ENCODE results near the gene SERTAD3.

SERTAD3 gene

DNA sequence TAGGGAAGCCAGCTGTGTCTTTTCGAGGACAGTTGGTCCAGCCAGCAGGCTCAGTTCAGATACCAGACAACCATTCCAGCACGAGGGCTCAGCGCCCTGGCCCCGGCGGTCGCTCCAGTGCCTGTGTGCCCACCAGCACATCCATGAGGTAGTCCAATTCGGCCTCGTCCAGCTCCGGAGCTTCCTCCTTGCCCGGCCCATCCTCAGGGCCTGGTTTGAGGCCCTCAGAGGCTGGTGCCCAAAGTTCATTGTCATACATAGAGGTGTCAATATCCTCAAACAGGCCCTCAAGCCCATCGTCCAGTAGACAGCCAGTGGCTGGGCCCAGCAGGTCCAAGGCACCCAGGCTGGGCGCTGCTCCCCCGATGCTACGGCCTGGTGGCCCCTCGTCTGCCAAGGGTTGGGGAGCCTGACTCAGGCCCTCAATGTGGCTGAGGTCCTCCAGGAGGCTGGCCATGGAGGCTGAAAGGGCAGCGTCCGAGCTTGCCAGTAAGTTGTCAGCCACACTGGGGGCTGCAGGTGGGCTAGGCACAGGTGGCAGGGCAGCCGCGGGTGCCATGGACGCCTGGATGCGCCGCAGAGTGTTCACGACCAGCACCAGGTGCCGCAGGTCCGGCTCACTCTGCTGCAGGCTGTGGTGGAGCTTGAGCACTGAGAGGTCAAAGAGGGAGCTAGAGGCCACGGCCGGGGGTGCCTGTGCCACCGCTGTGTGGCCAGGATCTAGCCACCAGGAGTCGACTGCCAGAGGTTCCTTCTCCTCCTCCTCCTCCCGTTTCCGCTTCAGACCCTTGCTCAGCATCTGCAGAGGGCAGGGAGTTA lies 21.2 kb downstream of the SERTAD3 start:
- Mint-ChIP-seq H3K27ac (peak overlapping the region; percentile 87), H3K4me3 (peak overlapping the region; percentile 96), H3K4me1 (peaks cover 35% of the 10 kb centered on the region), H3K36me3 (peaks cover 59% of the 10 kb centered on the region), H3K9me3 (no peaks in the 10 kb centered on the region)
- no peak for DNase-seq (ENCODE audit: low spot score in 2 of 2)
- ATAC-seq: no peak

- Mint-ChIP-seq H3K36me3 (peaks cover 59% of the 10 kb centered on the region), H3K4me1 (peaks cover 43% of the 10 kb centered on the region), H3K27ac (peak overlapping the region; percentile 87), H3K9me3 (no peaks in the 10 kb centered on the region), H3K4me3 (peak overlapping the region; percentile 96)
- ATAC-seq: no peak
- no peak for DNase-seq (ENCODE audit: low spot score in 2 of 2)
Measured at GRCh38 chr19:40421993-40422747, 22.0 kb downstream of the SERTAD3 start.

DNA sequence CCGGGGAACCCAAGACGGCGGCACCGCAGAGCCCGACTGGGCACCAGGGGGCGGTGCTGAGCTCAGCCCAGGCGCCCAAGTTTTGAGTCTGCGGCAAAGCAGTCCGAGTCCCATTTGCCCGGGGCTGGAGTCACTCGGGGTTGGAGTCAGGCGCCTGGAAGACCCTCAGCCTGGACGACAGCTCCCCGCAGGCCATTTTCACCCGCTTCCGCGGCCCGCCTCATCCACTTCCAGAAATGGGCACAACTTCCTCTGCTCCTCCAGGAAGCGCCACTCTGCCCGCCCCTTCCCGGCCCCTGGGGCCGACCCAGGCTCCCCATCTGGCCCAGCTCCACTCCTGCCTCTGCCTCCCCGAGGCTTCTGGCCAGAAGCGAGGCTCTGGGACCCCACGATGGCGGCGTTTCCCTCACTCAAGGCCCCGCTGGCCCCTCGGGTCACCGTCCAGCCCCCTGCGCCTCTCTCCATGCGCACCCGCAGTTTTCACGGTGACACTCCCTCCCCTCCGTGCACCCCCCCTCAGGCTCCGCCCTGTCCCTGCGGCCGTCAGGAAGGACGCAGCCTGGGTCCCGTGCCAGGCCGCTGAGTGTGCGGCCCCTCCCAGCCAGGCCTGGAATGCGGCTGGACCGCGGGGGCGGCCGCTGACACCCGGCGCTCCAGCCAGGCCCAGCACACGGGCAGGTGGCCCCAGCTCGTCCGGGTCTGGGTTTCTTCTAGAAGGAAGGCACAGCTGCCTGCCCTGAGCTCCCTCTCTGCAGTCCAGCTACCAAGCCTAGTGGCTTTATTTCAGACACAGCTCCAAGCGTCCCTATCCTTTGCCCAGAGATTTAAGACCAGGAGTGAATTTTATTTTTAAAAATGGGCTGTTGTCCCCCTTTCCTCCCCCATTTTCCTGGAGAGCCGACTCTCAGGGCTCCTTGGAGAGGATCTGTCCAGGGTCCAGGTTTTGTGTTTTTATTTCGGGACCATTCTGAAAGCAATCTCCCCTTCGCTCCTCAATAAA lies 23.1 kb downstream of the SERTAD3 start:
- H3K4me3 Mint-ChIP-seq: peak overlapping the region; percentile 96
- ATAC-seq (peak; percentile 64), DNase-seq (ENCODE audit: low spot score in 2 of 2) (peak; percentile 76 to 90)
- H3K9me3 Mint-ChIP-seq: no peaks in the 10 kb centered on the region
- peak overlapping the region; percentile 87 for H3K27ac Mint-ChIP-seq
- H3K36me3 Mint-ChIP-seq: peaks cover 64% of the 10 kb centered on the region
- peaks cover 45% of the 10 kb centered on the region for H3K4me1 Mint-ChIP-seq

DNA sequence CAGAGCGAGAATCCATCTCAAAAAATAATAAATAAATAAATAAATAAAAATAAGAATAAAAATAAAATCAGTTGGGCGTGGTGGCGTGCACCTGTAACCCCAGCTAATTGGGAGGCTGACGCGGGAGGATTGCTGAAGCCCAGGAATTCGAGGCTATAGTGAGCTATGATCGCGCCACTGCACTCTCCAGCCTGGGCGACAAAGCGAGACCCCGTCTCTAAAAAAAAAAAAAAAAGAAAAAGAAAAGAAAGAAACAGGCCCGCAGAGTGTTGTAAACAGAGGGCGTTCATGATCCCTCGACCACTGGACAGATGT lies 23.7 kb downstream of the SERTAD3 start:
- Mint-ChIP-seq H3K4me3 (peak overlapping the region; percentile 96), H3K4me1 (peaks cover 41% of the 10 kb centered on the region), H3K9me3 (no peaks in the 10 kb centered on the region), H3K27ac (peak overlapping the region; percentile 87), H3K36me3 (peaks cover 57% of the 10 kb centered on the region)
- ATAC-seq: no peak
- DNase-seq (ENCODE audit: low spot score in 2 of 2): no peak

DNA sequence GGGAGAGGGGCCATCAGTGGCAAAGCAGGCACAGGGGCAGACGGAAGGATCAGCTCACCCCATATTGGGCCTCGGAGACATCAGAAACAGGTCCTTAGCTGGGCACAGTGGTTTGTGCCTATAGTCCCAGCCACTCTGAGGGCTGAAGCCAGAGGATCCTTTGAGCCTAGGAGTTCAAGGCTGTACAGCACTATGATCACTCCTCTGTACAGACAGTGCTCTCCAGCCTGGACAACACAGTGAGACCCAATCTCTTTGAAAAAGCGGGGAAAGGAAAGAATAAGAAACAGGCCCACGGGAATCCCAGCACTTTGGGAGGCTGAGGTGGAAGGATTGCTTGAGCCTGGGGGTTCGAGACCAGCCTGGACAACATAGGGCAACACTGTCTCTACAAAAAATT lies 24.4 kb downstream of the SERTAD3 start:
- peak overlapping the region; percentile 87 for H3K27ac Mint-ChIP-seq
- peak overlapping the region; percentile 96 for H3K4me3 Mint-ChIP-seq
- H3K4me1 Mint-ChIP-seq: peaks cover 39% of the 10 kb centered on the region
- DNase-seq (ENCODE audit: low spot score in 2 of 2) (no peak), ATAC-seq (no peak)
- peaks cover 53% of the 10 kb centered on the region for H3K36me3 Mint-ChIP-seq
- H3K9me3 Mint-ChIP-seq: no peaks in the 10 kb centered on the region

GRCh38 chr19:40419066-40419612 lies 25.0 kb downstream of the SERTAD3 start:
- Mint-ChIP-seq H3K4me3 (no peak overlapping the region), H3K27ac (peak overlapping the region; percentile 87), H3K36me3 (peaks cover 46% of the 10 kb centered on the region), H3K4me1 (peaks cover 33% of the 10 kb centered on the region), H3K9me3 (no peaks in the 10 kb centered on the region)
- DNase-seq (ENCODE audit: low spot score in 2 of 2): no peak
- ATAC-seq: no peak

GRCh38 chr19:40418040-40418439 lies 26.1 kb downstream of the SERTAD3 start:
- peaks cover 35% of the 10 kb centered on the region for H3K36me3 Mint-ChIP-seq
- no peaks in the 10 kb centered on the region for H3K9me3 Mint-ChIP-seq
- no peak overlapping the region for H3K4me3 Mint-ChIP-seq
- peak overlapping the region; percentile 75 for H3K27ac Mint-ChIP-seq
- peaks cover 29% of the 10 kb centered on the region for H3K4me1 Mint-ChIP-seq
- ATAC-seq (no peak), DNase-seq (ENCODE audit: low spot score in 2 of 2) (no peak)

GRCh38 chr19:40417643-40417981 lies 26.5 kb downstream of the SERTAD3 start:
- Mint-ChIP-seq H3K27ac (peak overlapping the region; percentile 75), H3K36me3 (peaks cover 31% of the 10 kb centered on the region), H3K4me3 (no peak overlapping the region), H3K9me3 (no peaks in the 10 kb centered on the region), H3K4me1 (peaks cover 25% of the 10 kb centered on the region)
- DNase-seq (ENCODE audit: low spot score in 2 of 2): no peak
- ATAC-seq: no peak

- no peak for DNase-seq (ENCODE audit: low spot score in 2 of 2)
- Mint-ChIP-seq H3K9me3 (no peaks in the 10 kb centered on the region), H3K4me3 (no peak overlapping the region), H3K36me3 (peaks cover 26% of the 10 kb centered on the region), H3K27ac (peak overlapping the region; percentile 75), H3K4me1 (peaks cover 19% of the 10 kb centered on the region)
- no peak for ATAC-seq
Measured at GRCh38 chr19:40416918-40417642, 27.1 kb downstream of the SERTAD3 start.

DNA sequence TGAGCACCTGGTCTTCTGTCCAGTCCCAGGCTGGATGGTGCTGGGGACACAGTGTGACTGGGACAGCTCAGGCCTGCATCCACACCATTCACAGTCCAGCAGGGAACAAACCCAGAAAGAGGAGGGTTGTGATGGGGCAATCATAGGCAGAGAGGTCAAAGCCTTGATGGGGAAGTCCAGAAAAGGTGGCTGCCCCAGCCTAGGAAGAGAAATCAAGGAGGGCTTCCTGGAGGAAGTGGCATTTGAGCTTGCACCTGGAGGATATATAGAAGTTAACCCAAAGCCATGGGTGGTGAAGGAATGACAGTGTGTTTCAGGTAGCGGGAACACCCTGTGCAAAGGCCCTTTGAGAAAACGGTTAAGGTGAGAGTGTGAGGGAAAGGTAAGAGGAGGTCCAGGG lies 28.4 kb downstream of the SERTAD3 start:
- H3K4me1 Mint-ChIP-seq: peaks cover 19% of the 10 kb centered on the region
- H3K4me3 Mint-ChIP-seq: no peak overlapping the region
- peak overlapping the region; percentile 53 for H3K27ac Mint-ChIP-seq
- ATAC-seq (no peak), DNase-seq (ENCODE audit: low spot score in 2 of 2) (no peak)
- peaks cover 12% of the 10 kb centered on the region for H3K36me3 Mint-ChIP-seq
- no peaks in the 10 kb centered on the region for H3K9me3 Mint-ChIP-seq

GRCh38 chr19:40414542-40415535 lies 29.3 kb downstream of the SERTAD3 start:
- peaks cover 6% of the 10 kb centered on the region for H3K36me3 Mint-ChIP-seq
- H3K9me3 Mint-ChIP-seq: no peaks in the 10 kb centered on the region
- H3K27ac Mint-ChIP-seq: no peak overlapping the region
- no peak overlapping the region for H3K4me3 Mint-ChIP-seq
- ATAC-seq (no peak), DNase-seq (ENCODE audit: low spot score in 2 of 2) (no peak)
- H3K4me1 Mint-ChIP-seq: peaks cover 19% of the 10 kb centered on the region

DNA sequence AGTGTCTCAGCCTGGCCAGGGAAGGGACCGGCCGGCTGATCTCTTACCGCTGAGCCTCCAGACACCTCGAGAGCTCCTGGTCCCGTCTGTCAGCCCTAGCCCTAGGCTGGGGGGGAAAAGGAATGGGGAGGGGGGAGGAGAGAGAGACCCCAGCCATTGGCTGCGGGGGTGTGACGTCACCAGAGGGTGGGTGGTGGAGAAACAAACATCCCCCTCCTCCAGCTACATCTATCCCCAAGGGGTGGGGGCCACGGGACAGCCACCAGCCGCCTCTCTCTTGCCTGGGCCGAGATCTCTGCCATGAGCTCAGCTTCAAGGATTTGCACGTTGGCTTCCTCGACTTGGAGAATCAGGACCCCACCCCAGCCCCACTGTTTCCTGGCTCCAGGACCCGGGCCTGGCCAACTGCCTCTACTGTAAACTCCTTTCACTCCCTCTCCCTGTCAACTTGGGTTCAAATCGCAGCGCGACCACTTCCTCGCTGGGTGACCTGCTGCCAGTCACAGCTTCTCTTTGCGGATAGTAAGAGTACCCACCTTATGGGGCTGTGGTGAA lies 30.8 kb downstream of the SERTAD3 start, which contains the start of gene PRX:
PRX (minus strand) TSS at position 88 of the 555 bp plus-strand sequence. CDS start 5,446 bp downstream, outside the sequence.
- no peak for ATAC-seq
- Mint-ChIP-seq H3K4me3 (no peak within 1 kb of the TSS), H3K4me1 (peaks cover 18% of the 10 kb centered on the region), H3K9me3 (no peaks in the 10 kb centered on the region), H3K27ac (no peak within 1 kb of the TSS), H3K36me3 (peaks cover 6% of the 10 kb centered on the region)
- no peak for DNase-seq (ENCODE audit: low spot score in 2 of 2)

DNA sequence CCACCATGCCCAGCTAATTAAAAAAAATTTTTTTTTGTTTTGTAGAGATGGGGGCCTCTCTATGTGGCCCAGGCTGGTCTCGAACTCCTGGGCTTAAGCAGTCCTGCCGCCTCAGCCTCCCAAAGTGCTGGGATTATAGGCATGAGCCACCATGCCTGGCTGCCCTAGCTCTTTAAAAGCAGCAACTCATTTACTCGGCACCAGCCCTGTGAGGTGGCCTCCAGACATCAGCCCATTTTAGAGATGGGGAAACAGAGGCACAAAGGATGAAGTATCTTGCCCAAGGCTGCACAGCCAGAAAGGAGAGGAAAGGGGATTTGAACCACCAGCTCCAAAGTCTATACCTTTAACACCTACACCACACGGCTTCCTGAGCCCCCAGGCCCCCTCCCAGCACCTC lies 31.3 kb downstream of the SERTAD3 start:
- Mint-ChIP-seq H3K27ac (no peak overlapping the region), H3K4me1 (peaks cover 16% of the 10 kb centered on the region), H3K36me3 (peaks cover 6% of the 10 kb centered on the region), H3K9me3 (no peaks in the 10 kb centered on the region), H3K4me3 (no peak overlapping the region)
- no peak for ATAC-seq
- DNase-seq (ENCODE audit: low spot score in 2 of 2): no peak

Data from stimulated activated effector memory CD8-positive, alpha-beta T cell treated with anti-CD3 and anti-CD28 coated beads, Interleukin-12 subunit alpha, Interleukin-12 subunit beta, amount 100 ng/mL, for 72 hours (primary cell).